ENCODE measurements around the gene B3GNT3.

DNA sequence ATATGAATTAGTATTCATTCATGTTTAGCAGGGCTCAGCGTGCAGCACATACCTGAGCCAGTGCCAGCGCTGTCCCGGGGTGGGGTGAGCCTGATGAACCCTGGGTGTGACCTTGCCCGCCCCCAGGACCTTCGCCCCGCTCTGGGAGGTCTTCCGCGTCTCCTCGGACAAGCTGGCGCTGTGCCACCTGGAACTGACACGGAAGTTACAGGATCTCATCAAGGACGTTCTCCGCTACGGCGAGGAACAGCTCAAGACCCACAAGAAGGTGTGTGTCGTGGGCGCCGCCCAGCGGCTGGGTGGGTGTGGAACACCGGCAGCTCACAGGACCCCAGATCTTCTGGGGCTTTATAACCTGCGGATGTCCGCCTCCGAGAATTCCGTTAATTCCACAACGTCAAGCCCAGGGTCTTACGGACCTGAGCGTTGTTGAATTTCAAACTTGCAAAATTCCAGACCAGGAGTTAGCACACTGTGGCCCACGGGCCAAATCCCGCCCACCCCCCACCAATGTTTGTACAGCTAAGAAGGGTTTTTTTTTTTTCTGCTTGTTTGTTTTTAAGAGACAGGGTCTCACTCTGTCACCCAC is 28.3 kb upstream of the B3GNT3 start:
- TF ChIP-seq, protein P1, sequence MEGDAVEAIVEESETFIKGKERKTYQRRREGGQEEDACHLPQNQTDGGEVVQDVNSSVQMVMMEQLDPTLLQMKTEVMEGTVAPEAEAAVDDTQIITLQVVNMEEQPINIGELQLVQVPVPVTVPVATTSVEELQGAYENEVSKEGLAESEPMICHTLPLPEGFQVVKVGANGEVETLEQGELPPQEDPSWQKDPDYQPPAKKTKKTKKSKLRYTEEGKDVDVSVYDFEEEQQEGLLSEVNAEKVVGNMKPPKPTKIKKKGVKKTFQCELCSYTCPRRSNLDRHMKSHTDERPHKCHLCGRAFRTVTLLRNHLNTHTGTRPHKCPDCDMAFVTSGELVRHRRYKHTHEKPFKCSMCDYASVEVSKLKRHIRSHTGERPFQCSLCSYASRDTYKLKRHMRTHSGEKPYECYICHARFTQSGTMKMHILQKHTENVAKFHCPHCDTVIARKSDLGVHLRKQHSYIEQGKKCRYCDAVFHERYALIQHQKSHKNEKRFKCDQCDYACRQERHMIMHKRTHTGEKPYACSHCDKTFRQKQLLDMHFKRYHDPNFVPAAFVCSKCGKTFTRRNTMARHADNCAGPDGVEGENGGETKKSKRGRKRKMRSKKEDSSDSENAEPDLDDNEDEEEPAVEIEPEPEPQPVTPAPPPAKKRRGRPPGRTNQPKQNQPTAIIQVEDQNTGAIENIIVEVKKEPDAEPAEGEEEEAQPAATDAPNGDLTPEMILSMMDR (conservative IDR thresholded peaks at IDR 0.05; ENCODE audit: low read depth, low read length) = peak; percentile 95
- TF ChIP-seq EZH2 (IDR thresholded peaks at IDR 0.05; ENCODE audit: low read length, unreplicated experiment) = no peak
- TF ChIP-seq EZH2phosphoT487 (IDR thresholded peaks at IDR 0.05; ENCODE audit: borderline replicate concordance, low read length) = no peak
